ENCODE data around the gene FPR2.

DNA sequence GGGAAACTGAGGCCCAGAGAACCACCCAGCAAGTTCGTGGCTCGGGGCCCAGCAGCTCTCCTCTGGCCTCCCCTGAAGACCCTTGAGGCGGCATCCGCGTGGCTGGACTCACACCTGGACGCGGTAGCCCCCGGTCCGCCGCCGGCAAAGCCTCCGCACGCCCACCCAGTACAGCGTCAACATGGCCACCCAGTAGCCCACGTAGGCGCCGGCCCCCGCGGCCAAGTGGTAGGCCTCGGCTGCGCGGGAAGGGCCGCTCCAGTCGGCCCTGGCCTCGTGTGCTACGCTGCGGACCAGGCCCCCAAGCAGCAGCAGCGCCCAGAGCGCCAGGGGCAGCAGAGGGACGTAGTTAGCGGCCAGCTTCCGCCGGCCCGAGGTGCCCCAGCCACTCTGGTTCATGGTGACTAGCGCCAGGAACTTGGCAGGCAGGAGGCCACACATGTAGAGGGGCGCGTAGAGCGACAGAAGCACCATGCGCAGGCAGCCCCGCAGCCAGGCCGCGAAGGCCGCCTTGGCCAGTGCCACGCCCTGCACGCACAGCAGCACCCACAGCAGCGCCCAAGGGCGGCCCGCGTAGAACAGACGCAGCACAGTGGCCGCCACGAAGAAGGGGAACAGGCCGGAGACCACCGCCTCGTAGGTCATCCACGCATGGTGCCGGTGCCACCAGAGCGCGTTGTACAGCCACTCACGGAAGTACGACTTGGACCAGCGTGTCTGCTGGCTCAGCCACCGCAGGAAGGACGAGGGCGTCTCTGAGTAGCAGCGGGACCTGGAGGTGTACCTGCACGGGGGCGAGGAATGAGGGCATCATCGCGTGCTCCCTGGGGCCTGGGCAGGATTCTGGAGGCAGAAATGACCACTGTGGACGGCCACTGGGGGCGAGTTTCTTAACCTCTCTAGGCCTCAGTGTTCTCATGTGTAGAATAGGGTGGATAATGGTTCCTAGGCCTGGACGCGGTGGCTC lies 47.4 kb upstream of the FPR2 start:
- TF ChIP-seq, protein P1, sequence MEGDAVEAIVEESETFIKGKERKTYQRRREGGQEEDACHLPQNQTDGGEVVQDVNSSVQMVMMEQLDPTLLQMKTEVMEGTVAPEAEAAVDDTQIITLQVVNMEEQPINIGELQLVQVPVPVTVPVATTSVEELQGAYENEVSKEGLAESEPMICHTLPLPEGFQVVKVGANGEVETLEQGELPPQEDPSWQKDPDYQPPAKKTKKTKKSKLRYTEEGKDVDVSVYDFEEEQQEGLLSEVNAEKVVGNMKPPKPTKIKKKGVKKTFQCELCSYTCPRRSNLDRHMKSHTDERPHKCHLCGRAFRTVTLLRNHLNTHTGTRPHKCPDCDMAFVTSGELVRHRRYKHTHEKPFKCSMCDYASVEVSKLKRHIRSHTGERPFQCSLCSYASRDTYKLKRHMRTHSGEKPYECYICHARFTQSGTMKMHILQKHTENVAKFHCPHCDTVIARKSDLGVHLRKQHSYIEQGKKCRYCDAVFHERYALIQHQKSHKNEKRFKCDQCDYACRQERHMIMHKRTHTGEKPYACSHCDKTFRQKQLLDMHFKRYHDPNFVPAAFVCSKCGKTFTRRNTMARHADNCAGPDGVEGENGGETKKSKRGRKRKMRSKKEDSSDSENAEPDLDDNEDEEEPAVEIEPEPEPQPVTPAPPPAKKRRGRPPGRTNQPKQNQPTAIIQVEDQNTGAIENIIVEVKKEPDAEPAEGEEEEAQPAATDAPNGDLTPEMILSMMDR (IDR thresholded peaks at IDR 0.05 in 4 of 5, conservative IDR thresholded peaks at IDR 0.05 in 1 of 5), result no peak
- TF ChIP-seq POLR2A (IDR thresholded peaks at IDR 0.05), result no peak
